HG03565 (cell line): ENCODE measurements around the gene APBB2.

ENCODE experiments used
- ATAC-seq: cut with Tn5 transposase; IDR thresholded peaks from one replicate; pipeline ENCODE4 v1.9.1; 2021; ENCODE audit warnings: mild to moderate bottlenecking, moderate library complexity; ENCODE audit not compliant: unreplicated experiment

Gene APBB2

DNA sequence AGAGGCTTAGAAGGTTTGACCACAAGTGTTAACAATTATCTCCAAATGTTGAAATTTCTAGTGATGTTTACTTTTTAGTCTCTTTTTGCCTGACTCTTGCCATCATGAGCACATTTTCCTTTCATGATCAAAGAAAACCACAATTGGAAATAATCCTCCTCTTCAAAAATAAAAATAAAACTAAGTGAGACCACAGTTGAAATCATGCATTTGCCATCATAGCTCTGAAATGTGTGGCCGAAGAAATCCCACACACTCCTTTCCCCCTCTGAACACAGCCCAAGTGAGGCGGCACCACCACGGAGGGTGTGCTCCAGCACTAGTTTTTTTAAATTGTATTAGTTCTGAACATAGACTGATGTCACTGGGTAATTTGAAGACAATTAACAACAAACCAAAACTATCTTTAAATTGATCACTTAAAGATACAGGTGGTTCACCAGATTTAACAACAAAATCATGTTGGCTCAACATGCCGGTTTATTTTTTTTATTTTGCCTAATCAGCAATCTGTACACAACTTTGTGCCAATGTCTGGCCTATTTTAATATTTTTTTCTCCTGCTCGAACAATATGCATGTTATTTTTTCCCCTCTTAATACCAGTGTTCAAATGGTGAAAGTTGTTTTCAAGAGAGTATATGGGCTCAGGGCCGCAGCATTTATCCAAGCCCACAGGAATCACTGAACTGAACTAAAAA is 17.6 kb downstream of the APBB2 start:
- no peak for ATAC-seq

DNA sequence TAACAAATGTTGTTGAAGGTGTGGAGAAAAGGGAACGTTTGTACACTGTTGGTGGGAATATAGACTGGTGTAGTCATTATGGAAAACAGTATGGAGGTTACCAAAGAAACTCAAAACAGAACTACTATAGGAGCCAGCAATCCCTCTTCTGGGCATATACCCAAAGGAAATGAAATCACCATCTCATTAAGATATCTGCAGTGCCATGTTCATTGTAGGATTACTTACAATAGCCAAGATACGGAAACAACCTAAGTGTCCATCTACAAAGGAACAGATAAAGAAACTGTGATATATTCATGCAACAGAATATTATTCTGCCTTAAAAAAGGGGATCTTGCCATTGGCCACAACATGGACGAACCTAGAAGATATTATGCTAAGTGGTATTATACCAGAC is 22.2 kb downstream of the APBB2 start:
- no peak for ATAC-seq

DNA sequence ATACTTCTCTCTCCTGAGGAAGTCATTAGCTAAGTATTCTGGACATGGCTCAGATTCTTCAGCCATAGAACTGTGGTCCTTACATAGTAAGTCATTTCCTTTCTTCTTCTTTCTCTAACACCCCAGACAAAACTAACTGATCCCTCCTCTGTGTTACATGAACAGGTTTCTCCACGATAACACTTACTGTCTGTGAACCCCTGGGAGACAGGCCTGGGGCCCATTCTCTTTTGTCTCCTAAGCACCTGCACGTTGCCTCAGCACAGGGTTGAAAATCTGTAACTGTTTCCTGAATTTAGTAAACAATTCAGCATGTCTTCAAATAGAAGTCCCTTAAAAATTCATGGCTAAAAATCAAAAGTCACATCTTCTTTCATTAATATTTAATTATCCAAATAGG is 24.7 kb downstream of the APBB2 start:
- ATAC-seq: no peak

DNA sequence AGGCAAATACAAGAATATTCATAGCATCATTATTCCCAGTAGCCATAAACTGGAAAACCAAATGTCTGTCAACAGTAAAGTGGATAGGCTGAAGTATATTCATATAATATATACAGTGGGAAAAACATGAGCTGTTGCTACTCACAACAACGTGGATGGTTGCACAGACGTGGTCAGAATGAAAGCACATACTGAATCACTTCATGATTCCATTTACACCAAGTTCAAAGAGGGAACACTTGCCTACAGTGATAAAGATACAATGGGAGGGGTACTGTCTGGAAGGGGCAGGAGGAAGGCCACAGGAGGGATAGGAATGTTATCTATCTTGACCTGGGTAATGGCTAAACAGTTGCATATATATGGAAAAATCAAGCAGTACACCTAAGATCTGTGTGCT is 25.3 kb downstream of the APBB2 start:
- ATAC-seq: no peak

DNA sequence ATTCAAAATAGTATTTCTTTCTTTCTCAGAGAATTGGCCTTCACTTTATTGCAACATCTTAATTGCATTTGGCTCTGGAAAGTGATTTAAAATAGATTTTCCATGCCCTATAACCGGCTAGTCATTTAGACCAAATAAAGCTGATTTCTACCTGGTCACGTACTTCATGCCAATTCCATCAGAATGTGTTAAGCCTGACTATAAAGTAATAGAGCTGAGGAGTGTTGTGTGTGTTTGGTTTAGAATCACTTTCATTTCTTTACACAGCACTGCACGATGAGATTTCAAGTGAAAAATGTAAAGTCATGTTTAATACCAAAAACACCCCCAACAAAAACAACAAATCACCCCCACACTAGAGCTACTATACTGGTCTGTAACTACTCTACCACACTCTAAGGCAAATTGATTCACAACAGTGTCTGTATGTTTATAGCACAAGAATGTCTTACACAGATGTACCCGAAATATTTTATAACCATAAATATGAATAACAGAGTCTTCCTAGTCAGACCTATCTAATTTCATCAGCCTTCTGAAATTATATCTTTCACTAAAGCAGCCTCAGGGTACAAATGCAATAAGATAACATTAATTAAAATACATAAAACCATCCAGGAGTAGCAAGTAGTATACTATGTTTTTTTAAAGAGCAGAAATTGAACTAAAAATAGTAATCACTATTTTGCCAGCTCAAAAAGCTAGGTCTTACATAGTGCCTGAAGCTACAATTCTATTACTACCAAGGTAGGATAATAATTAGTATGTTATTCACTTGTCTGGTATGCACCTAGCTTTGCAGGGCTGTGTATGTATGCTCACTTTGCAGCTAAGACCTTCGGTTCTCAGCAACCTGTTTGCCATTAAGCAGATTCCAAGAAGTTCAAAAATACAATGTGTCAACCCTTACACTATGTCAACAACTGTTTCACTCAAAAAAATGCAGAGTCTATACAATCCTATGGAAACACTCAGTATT is 28.4 kb downstream of the APBB2 start:
- ATAC-seq: no peak

DNA sequence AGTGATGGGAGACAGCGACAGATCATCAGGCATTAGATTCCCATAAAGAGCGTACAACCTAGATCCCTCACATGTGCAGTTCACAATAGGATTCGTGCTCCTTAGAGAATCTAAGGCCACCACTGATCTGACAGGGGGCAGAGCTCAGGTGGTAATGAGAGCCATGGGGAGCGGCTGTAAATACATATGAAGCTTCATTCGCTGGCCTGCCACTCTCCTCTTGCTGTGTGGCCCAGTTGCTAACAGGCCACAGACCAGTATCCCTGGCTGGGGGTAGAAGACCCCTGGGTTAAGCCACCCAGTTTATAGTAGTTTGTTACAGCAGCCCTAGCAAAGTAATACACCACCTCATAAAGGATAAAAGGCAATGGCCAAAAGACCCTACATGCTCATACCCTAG is 30.3 kb downstream of the APBB2 start:
- ATAC-seq: no peak

DNA sequence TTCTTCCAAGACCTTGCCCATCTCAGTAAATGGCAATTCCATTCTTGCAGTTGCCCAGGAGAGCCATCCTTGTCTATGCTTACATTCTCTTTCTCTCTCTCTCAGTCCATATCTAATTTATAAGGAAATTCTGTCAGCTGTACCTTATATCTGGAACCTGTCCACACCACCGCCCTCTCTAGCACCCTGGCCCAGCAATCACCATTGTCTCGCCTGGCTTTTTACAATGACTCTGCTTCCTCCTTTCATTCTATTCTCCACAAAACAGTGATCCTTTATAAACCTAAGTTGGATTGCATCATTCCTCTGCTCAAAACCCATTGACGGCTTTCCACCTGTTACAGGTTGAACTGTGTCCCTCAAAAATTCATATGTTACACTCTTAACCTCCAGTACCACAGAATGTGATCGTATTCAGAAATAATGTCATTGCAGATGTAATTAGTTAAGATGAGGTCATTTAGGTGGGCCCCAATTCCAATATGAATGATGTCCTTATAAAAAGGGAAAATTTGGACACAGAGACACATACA is 31.3 kb downstream of the APBB2 start:
- ATAC-seq: no peak

DNA sequence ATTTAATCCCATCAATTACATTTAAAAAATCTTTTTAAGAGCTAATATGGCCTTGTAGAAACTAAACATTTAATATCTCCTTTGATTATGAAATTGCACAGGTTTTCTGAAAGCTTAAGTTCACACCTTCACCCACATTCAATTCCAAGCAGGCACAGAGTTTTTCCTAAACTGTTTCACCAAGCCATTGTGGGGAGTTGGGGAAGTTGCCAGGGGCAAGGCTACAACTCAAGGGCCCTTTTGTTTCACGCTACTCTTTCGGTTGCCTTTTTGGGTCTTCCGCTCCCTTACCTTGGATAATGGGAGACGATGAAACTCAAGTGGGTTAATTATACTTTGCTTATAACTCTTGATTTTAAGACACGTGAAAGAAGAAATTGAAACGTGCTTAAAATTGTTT is 33.3 kb downstream of the APBB2 start:
- no peak for ATAC-seq

DNA sequence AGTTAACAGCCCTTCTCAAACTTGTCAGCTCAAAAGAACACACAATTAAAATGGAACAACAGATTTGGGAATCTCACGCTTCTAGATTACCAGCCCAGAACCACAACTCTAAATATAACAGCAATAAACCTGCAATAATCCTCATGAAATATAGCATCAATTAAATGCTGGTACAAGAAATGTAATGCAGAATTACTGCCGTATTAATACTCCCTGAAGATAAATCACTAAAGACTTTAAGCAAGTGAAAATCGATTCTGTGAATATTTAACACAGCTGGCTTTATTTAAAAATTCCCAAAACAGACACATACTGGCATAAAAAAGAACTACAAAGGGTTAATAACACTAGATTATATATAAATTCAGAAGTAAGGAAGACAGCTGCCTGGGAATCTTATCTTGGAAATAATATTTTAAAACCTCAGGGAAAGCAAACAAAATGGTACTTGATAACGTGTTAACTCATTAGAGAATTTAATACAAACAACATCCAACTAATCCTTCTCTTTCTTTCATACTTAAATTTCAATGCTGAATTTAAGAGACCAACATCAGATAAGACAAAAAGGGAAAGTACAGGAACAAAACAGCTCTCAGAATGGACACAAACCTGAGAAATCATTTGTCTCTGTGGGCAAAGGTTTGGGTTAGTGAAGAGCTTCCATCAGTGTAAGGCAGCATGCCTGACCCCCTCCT is 34.7 kb downstream of the APBB2 start:
- no peak for ATAC-seq

DNA sequence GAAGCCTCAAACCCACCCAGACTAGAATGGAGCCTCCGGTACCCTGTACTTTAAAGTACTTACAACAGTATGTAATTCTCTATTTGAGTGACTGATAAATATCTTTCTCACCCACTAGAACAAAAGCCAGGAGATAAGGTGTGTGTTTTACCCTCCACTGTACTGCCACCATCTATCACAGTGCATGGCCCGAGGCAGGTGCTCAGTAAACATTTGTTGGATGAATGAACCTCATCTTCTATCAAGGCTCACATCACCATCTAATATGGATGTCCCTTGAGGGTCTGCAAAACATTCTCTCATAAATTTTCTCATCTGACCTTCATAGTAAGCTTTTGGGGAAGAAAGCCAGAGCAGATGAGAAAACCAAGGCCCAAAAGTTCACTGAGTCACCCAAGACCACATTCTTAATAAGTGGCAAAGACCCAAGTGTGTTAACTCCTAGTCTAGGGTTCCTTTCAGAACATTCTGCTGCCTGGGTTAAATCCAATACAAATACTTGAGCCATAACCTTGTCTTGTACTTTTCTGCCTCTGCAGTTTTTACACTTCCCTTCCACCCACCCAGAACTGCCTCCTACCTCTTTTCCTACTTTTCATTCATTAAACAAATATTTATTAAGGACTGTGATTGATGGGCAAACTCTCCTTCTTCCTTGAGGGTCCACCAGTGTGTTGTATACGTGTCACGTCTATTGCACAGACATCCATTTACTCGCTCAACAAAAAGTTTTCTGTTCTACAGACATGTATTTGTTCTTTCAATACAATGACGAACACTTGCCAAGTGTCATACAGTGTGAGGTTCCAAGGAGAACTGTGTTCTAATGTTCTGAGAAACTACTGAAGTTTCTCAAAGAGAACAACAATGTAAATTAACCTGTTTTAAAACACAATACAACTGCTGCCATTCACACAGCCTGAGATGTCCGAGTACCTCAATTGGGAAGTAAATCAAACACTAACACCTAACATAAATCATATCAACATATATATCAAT is 35.7 kb downstream of the APBB2 start:
- ATAC-seq: no peak

DNA sequence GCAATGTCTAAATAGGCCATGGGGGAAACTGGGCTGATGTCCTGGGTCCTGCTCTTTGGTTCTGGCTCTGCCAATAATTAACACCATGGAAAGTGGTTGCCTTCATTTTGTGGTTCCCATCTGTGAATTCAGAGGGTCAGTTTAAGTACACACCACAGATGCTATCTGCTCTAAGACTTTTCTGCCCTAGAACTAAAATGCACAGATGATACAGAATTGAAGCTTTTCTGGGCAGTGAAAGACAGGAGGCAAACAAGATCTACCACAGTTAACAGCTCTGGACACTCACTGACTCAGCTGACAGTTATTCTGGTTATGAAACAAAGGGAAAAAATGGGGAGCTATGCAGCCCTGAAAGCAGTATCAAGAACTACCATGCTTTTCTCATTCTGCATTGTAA is 37.3 kb downstream of the APBB2 start:
- ATAC-seq: no peak

DNA sequence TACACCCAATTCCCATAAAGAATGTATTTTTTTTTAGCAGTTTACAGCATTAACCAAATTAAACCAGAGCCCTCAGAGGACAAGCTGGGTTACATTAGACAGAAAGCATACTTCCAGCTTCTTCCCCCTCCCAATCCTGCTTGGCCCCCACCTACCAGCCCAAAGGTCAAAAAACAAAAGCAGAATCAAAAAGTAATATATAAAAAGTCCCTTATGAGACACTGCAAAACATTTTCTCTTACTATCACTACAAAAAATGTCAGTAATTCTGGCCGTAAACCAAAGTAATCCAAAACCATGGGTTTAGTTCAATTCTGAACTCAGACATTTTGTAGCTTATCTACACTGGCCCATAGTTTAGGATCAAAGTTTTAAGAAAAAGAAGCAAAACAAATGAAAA is 38.0 kb downstream of the APBB2 start:
- no peak for ATAC-seq

DNA sequence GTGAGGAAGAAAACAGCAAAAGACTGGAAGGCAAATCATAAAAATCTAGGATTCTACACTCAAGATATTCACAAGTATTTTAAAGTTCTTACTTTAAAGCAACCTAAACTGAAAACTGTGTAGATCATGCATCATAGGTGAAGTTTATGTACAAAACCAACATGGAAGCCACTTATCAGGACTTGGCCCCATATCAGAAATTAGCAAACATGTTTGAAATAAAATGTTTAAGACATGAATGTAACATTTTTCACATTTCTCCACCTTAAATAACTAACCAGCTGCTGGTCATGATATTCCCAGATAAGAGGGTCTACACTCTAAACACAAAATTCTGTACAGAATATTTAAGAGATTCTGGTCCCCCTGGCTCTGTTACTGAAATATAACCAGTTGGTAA is 38.5 kb downstream of the APBB2 start:
- ATAC-seq: no peak

DNA sequence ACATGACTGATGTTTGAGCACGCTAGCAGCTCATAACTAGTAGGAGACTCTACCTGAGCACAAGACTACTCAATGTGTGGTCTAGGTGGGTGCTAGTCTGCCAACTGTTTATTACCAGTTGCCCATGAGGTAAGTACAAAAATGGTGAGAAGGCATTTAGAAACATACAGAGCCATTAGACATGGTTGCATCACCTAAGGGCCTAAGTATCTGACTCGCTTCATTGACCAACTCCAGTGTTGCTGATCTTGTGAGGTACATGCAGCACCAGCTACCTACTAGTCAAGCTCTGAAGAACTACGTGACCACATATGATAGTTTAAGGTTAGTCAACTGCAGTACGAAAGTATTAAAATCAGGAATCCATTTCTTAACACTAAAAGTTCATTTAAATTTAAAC is 39.9 kb downstream of the APBB2 start:
- ATAC-seq: no peak

DNA sequence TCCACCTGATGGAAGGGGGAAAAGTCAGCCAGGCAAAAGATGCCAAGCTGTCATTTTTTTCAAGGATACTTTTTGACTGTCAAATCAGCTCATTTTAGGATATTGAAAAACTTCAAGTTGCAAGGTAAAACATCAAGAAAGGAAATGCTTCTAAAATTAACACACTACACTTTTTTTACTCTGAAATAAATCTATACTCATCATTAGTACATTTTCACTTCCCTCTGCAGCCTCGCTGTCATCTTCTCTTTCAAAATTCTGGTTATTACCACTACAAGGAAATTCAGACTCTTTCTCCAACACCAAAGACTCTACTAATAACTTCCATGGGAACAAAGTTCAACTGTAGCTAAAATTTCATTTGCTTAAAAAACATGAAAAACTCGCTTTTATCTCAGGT is 41.6 kb downstream of the APBB2 start:
- no peak for ATAC-seq

DNA sequence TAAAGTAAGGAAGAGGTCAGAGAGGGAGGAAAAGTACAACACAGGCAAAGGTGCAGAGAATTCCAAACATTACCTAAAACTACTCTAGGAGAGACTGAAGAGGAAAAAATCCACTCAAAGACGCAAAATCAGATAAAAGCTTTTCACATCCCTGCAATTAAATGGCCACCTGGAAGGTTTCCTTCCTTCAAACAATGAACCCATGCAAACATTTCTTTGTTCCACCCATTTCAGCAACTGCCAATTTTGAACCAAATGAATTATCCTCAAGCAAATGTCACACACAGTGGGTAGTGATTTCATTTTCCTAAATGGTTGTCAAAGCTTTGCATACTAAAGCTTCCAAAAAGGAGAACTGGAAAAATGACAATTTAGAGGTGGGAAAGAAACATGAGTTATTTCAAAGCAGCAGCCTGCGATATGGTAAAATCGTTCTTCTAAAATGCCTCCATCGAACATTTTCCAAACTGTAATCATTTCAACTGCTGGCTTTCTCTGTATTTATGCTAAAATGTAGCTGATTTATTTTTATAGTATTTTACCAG is 45.0 kb downstream of the APBB2 start:
- no peak for ATAC-seq

DNA sequence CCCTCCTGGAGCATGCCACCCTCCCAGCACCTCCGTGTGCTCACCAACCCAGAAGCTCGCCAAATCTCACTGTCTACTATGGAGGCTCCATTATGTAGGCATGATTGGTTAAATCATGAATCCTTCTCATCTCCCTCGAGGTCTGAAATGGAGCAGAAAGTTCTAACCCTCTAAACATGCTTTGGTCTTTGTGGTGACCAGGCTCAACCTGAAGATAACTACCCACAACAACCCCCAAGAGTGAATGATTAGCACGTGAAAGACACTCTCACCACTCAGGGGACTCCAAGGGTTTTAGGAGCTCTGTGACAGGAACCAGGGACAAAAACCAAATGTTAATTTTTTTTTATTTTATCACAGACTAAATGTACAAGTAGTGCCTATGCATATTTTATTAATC is 47.2 kb downstream of the APBB2 start:
- no peak for ATAC-seq

DNA sequence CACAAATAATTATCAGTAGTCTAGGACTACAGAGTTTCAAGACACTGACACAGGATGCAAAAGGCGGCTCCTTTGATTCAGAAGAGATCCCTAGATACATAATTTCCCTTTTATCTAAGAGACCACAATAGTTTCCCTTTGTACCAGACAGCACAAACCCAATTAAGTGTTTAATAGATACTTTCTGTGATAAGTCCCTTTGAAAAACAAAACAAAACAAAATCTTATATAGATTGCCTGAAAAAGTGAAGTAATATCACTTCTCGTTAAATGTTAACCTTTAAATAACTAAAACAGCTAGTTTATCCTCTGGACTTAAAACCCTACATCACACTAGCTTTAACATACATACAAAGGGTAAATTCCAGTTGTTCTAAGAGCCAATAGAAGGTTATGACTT is 49.9 kb downstream of the APBB2 start:
- ATAC-seq: no peak

DNA sequence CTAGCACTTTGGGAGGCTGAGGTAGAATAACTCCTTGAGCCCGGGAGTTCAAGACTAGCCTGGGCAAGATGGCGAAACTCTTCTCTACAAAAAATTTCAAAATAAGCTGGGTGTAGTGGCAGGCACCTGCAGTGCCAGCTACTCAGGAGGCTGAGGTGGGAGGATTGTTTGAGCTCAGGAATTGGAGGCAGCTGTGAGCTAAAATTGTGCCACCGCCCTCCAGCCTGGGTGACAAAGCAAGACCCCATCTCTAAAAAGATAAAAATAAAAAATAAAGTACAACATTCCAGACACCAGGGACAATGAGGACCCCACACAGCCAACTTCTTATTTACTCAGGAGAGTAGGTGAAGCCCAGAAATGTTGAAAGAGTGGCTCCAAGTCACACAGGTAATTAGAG is 53.0 kb downstream of the APBB2 start:
- no peak for ATAC-seq

DNA sequence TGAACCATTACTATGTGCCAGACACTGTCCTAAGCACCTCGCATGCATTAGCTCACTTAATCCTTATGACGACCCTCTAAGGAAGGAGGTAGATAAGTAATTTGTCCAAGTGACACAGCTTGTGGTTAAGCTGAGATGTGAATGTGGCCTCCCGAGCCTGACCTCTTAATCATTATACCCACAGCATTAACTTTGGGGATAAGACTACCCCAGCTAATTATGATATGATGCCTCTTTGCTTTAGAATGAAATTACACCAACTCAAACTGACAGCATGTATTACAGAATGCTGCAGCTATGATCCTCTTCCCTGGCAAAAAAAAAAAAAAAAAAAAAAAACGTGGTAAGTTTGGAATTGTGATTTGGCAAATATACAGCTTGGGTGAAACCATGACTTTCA is 53.5 kb downstream of the APBB2 start:
- no peak for ATAC-seq
